Measurements from ENCODE around the gene C6orf141.
"Not testable (repeated sequence)": the region's sequence is repeated elsewhere in the genome, so short reads cannot be mapped to it uniquely, and the experiment has no call there.

C6orf141 gene

GRCh38 chr6:49582529-49582928, 32.1 kb downstream of the C6orf141 start:
- no peak for DNase-seq

GRCh38 chr6:49587262-49587661, 36.8 kb downstream of the C6orf141 start:
- not testable (repeated sequence) for DNase-seq

Measured in NCI-H1694 treated with DMSO at 0.1 percent for 48 hours (cell line).